Keratinocyte (primary cell): ENCODE data around the gene HOXB9.

Experiments used
- EZH2 ChIP-seq: IDR thresholded peaks from one replicate; pipeline ENCODE4 v1.6.1; 2012; ENCODE audit warnings: inconsistent platforms, mild to moderate bottlenecking, low read length, moderate library complexity
- TF ChIP-seq, protein P1 (sequence below), 3 experiments: IDR thresholded peaks in 1 of 3; conservative IDR thresholded peaks in 1 of 3; optimal IDR thresholded peaks in 1 of 3; 2 replicates in 2 of 3; 3 replicates in 1 of 3; pipeline versions ENCODE3 to v1.5.1; 2011; ENCODE audit warnings: low read length in 3 of 3, mild to moderate bottlenecking in 3 of 3, moderate library complexity in 2 of 3, control low read depth in 1 of 3, inconsistent platforms in 1 of 3; ENCODE audit not compliant: insufficient read depth in 2 of 3; ENCODE audit errors: extremely low read depth in 1 of 3

DNA sequence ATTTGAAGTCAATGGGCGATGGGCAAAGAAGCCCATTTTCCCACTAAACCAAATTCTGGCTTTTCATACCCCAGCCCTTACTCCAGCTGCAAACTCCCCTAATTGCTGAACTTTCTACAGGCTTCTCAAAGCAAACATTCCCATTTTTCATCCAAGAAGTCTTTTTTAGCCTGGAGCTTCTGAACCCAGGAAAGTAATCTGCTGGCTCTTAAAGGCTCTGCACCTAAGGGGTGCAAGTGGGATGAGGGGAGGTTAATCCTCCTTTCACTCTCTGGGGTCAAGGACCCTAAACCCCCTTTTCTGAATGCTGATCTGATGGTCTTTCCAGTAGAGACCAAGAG is 17.7 kb downstream of the HOXB9 start:
- TF ChIP-seq, protein P1, sequence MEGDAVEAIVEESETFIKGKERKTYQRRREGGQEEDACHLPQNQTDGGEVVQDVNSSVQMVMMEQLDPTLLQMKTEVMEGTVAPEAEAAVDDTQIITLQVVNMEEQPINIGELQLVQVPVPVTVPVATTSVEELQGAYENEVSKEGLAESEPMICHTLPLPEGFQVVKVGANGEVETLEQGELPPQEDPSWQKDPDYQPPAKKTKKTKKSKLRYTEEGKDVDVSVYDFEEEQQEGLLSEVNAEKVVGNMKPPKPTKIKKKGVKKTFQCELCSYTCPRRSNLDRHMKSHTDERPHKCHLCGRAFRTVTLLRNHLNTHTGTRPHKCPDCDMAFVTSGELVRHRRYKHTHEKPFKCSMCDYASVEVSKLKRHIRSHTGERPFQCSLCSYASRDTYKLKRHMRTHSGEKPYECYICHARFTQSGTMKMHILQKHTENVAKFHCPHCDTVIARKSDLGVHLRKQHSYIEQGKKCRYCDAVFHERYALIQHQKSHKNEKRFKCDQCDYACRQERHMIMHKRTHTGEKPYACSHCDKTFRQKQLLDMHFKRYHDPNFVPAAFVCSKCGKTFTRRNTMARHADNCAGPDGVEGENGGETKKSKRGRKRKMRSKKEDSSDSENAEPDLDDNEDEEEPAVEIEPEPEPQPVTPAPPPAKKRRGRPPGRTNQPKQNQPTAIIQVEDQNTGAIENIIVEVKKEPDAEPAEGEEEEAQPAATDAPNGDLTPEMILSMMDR (optimal IDR thresholded peaks at IDR 0.05 in 1 of 3, IDR thresholded peaks at IDR 0.05 in 1 of 3, conservative IDR thresholded peaks at IDR 0.05 in 1 of 3; ENCODE audit: extremely low read depth in 1 of 3, insufficient read depth in 2 of 3, low read length in 3 of 3) = no peak
- no peak for TF ChIP-seq EZH2
